Astrocyte (in vitro differentiated cells and primary cell): ENCODE results near the gene RIBC1. TPM values are rescaled to one million over a fixed set of nuclear protein-coding genes. Genes with fewer than 3 reads are reported as not detected.

ENCODE experiments used
- DNase-seq: peaks from one replicate; pipeline ENCODE4 v3.0.0-alpha.2; 2010; ENCODE audit warnings: low read depth
- FAIRE-seq: peaks from 2 replicates; lab custom pipeline; 2011; peaks lifted over from hg19 to GRCh38; lab: Jason Lieb, UNC
- H2AFZ ChIP-seq: 2 replicates; pipeline ENCODE4 v1.6.0; 2012; ENCODE audit warnings: low read depth, low read length, inconsistent platforms
- H3K27ac ChIP-seq: 2 replicates; pipeline ENCODE4 v1.5.1; 2011; ENCODE audit warnings: low read depth, low read length, inconsistent platforms
- H3K27me3 ChIP-seq: 2 replicates; pipeline ENCODE4 v1.6.0; 2011; ENCODE audit warnings: low read length, inconsistent platforms; ENCODE audit not compliant: insufficient read depth
- H3K36me3 ChIP-seq: 2 replicates; pipeline ENCODE4 v1.5.1; 2011; ENCODE audit warnings: low read length, inconsistent platforms; ENCODE audit not compliant: insufficient read depth
- H3K4me1 ChIP-seq: 2 replicates; pipeline ENCODE4 v1.5.1; 2011; ENCODE audit warnings: low read length, inconsistent platforms; ENCODE audit not compliant: insufficient read depth
- H3K4me2 ChIP-seq: 2 replicates; pipeline ENCODE4 v1.6.0; 2012; ENCODE audit warnings: low read length, inconsistent platforms
- H3K4me3 ChIP-seq: 2 replicates; pipeline ENCODE4 v1.5.1; 2011; ENCODE audit warnings: low read depth, mild to moderate bottlenecking, low read length, inconsistent platforms; ENCODE audit not compliant: insufficient read depth
- H3K79me2 ChIP-seq: 2 replicates; pipeline ENCODE4 v1.6.0; 2012; ENCODE audit warnings: mild to moderate bottlenecking, low read length, inconsistent platforms; ENCODE audit not compliant: insufficient read depth
- H3K9ac ChIP-seq: 2 replicates; pipeline ENCODE4 v1.6.0; 2012; ENCODE audit warnings: mild to moderate bottlenecking, low read length, inconsistent platforms
- H3K9me3 ChIP-seq: 2 replicates; pipeline ENCODE4 v1.5.1; 2012; ENCODE audit warnings: low read depth, mild to moderate bottlenecking, low read length, inconsistent platforms; ENCODE audit not compliant: insufficient read depth
- H4K20me1 ChIP-seq: 2 replicates; pipeline ENCODE4 v1.6.0; 2012; ENCODE audit warnings: low read length, inconsistent platforms; ENCODE audit not compliant: insufficient read depth
- H3K27ac Mint-ChIP-seq: one replicate; pipeline ENCODE4 v1.8.0; 2021; ENCODE audit warnings: mild to moderate bottlenecking, mixed read lengths; ENCODE audit not compliant: unreplicated experiment
- H3K27me3 Mint-ChIP-seq: one replicate; pipeline ENCODE4 v1.8.0; 2021; ENCODE audit warnings: low read depth, mixed read lengths; ENCODE audit not compliant: unreplicated experiment
- H3K36me3 Mint-ChIP-seq: one replicate; pipeline ENCODE4 v1.8.0; 2021; ENCODE audit warnings: low read depth, mixed read lengths; ENCODE audit not compliant: unreplicated experiment
- H3K4me1 Mint-ChIP-seq: one replicate; pipeline ENCODE4 v1.8.0; 2021; ENCODE audit warnings: low read depth, mixed read lengths; ENCODE audit not compliant: unreplicated experiment
- H3K4me3 Mint-ChIP-seq: one replicate; pipeline ENCODE4 v1.8.0; 2021; ENCODE audit warnings: mild to moderate bottlenecking, moderate library complexity, mixed read lengths; ENCODE audit not compliant: unreplicated experiment
- H3K9me3 Mint-ChIP-seq: one replicate; pipeline ENCODE4 v1.8.0; 2021; ENCODE audit warnings: mild to moderate bottlenecking, mixed read lengths; ENCODE audit not compliant: unreplicated experiment
- EZH2 ChIP-seq: IDR thresholded peaks from 2 replicates; pipeline ENCODE4 v1.6.1; 2012; ENCODE audit warnings: mild to moderate bottlenecking, low read length, inconsistent platforms; ENCODE audit not compliant: insufficient read depth
- total RNA-seq: library from RNA; stranded (reverse); gene quantifications from 2 replicates; pipeline ENCODE4 v1.2.1, GENCODE V29; 2021
- TF ChIP-seq, protein P1 (sequence below): IDR thresholded peaks from 2 replicates; pipeline ENCODE4 v1.5.1; 2011; ENCODE audit warnings: low read depth, mild to moderate bottlenecking, inconsistent platforms, low read length, moderate library complexity; ENCODE audit not compliant: insufficient read depth

Gene RIBC1
- total RNA-seq, 1 donor from 2014 or later, result 0.34 TPM

DNA sequence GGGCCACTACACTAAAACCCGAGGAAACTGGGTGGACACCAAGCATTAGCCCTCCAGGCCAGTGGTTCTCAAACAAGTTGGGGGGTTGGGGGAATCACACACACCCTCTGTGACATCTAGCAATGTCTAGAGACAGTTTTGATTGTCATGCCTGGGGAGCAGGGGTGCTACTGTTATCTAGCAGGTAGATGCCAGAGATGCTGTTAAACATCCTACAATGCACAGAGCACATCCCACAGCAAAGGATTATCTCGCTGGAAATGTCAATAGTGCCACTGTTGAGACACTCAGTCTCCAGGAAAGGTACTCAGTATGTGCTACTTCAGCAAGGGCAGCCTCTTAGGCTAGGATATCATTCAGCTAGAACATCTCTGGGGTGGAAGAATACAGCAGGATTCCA lies 1.5 kb upstream of the RIBC1 start:
- no peaks in the 10 kb centered on the region for H3K9me3 Mint-ChIP-seq
- peak overlapping the region; percentile 97 for H3K4me2 ChIP-seq

DNA sequence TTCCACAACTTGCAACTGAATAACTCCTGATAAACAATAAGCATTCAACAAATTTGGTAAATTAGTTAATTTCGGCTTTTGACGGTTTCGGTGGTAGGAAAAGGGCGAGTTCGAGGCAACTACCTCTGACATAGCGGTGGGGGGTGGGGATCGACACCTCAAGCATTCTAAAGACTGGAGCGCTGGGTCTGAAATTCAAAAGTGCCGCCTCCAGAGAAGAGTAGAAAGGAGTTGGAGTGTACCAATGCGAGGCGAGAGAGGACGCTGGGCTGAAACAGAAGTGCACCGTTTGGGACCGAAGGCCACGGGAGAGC lies 944 bp upstream of the RIBC1 start:
- DNase-seq (no peak), FAIRE-seq (no peak)
- H3K4me3 ChIP-seq, result peak overlapping the region; percentile 87
- no peak for TF ChIP-seq EZH2
- TF ChIP-seq, protein P1, sequence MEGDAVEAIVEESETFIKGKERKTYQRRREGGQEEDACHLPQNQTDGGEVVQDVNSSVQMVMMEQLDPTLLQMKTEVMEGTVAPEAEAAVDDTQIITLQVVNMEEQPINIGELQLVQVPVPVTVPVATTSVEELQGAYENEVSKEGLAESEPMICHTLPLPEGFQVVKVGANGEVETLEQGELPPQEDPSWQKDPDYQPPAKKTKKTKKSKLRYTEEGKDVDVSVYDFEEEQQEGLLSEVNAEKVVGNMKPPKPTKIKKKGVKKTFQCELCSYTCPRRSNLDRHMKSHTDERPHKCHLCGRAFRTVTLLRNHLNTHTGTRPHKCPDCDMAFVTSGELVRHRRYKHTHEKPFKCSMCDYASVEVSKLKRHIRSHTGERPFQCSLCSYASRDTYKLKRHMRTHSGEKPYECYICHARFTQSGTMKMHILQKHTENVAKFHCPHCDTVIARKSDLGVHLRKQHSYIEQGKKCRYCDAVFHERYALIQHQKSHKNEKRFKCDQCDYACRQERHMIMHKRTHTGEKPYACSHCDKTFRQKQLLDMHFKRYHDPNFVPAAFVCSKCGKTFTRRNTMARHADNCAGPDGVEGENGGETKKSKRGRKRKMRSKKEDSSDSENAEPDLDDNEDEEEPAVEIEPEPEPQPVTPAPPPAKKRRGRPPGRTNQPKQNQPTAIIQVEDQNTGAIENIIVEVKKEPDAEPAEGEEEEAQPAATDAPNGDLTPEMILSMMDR, result no peak
- no peaks in the 10 kb centered on the region for H3K9me3 ChIP-seq
- Mint-ChIP-seq H3K4me1 (peaks cover 11% of the 10 kb centered on the region), H3K36me3 (no peaks in the 10 kb centered on the region), H3K27ac (peak overlapping the region; percentile 69), H3K27me3 (no peaks in the 10 kb centered on the region), H3K4me3 (peak overlapping the region; percentile 92), H3K9me3 (no peaks in the 10 kb centered on the region)
- H3K36me3 ChIP-seq, result no peaks in the 10 kb centered on the region
- H3K27me3 ChIP-seq, result no peaks in the 10 kb centered on the region
- H3K27ac ChIP-seq, result peak overlapping the region; percentile 95
- peaks cover 25% of the 10 kb centered on the region for H4K20me1 ChIP-seq
- H3K4me2 ChIP-seq, result peak overlapping the region; percentile 97
- peaks cover 51% of the 10 kb centered on the region for H3K79me2 ChIP-seq
- H3K4me1 ChIP-seq, result peaks cover 17% of the 10 kb centered on the region
- peak overlapping the region; percentile 86 for H2AFZ ChIP-seq
- H3K9ac ChIP-seq, result peak overlapping the region; percentile 99

More for the DNA sequence above, 1.5 kb upstream of the RIBC1 start:
- H3K9me3 ChIP-seq, result no peaks in the 10 kb centered on the region
- H3K4me1 ChIP-seq, result peaks cover 17% of the 10 kb centered on the region
- peak overlapping the region; percentile 92 for H3K4me3 Mint-ChIP-seq
- peak overlapping the region; percentile 87 for H3K4me3 ChIP-seq
- no peak overlapping the region for H3K27ac Mint-ChIP-seq
- no peak overlapping the region for H3K27ac ChIP-seq
- H3K4me1 Mint-ChIP-seq, result peaks cover 11% of the 10 kb centered on the region
- H3K9ac ChIP-seq, result peak overlapping the region; percentile 99
- H3K27me3 Mint-ChIP-seq, result no peaks in the 10 kb centered on the region
- H3K27me3 ChIP-seq, result no peaks in the 10 kb centered on the region
- H4K20me1 ChIP-seq, result peaks cover 25% of the 10 kb centered on the region
- H2AFZ ChIP-seq, result no peak overlapping the region
- no peaks in the 10 kb centered on the region for H3K36me3 Mint-ChIP-seq
- FAIRE-seq (no peak), DNase-seq (no peak)
- TF ChIP-seq, protein P1, result no peak
- H3K79me2 ChIP-seq, result peaks cover 56% of the 10 kb centered on the region
- no peaks in the 10 kb centered on the region for H3K36me3 ChIP-seq

DNA sequence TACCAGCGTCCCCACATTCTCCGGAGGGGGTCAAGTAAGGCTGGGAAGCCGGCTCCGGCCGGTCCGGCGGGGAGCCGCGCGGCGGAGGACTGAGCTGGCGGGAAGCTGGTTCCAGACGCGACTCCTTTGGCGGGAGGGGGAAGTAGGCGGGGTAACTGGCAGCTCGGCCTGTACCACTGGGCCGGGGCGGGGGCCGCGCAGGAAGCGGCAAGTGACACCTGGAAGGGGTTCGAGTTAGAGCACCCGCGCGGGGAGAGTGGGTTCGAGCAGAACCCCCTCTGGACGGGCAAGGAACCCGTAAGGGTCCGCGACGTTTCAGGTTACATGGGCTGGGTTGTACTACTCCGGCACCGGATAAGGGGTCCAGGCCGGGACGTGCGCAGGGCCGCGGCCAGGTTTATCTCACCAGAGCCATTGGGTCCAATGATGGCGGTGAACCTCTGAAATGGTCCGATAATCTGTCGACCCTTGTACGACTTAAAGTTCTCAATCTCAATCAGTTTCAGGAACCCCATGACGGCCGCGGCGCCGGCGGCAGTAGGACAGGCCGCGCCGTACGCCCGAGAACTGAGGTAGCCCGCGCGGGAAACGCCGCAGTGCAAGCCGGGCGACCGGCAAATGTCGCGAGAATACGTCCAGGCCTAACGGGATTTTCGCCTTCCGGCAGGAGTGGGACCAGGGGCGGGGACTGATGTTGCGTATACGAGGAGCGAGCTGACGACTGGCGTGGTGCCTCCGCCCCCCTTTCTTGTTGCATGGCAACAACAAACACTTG lies 400 bp upstream of the RIBC1 start, which contains the start of gene SMC1A:
Gene SMC1A, minus strand, starts transcription at position 569 of the 775 bp plus-strand sequence. Its CDS starts 54 bp downstream, at position 515.
- Mint-ChIP-seq H3K27ac (peak within 1 kb of the TSS; percentile 85), H3K4me3 (peak within 1 kb of the TSS; percentile 92), H3K36me3 (no peaks in the 10 kb centered on the region), H3K9me3 (no peaks in the 10 kb centered on the region), H3K4me1 (peaks cover 11% of the 10 kb centered on the region), H3K27me3 (no peaks in the 10 kb centered on the region)
- Histone ChIP-seq H4K20me1 (peaks cover 25% of the 10 kb centered on the region), H3K79me2 (peaks cover 47% of the 10 kb centered on the region), H3K4me1 (peaks cover 17% of the 10 kb centered on the region), H3K27ac (peak within 1 kb of the TSS; percentile 95), H2AFZ (peak within 1 kb of the TSS; percentile 86), H3K4me3 (peak within 1 kb of the TSS; percentile 87), H3K9me3 (no peaks in the 10 kb centered on the region), H3K9ac (peak within 1 kb of the TSS; percentile 99), H3K4me2 (peak within 1 kb of the TSS; percentile 97), H3K27me3 (no peaks in the 10 kb centered on the region), H3K36me3 (no peaks in the 10 kb centered on the region)
- no peak for TF ChIP-seq EZH2
- TF ChIP-seq, protein P1, result no peak
- peak; percentile 95 for DNase-seq
- FAIRE-seq, result peak; percentile 99
